Glomerular visceral epithelial cell (primary cell): Measurements from ENCODE around the gene SERHL2.
"Not testable (repeated sequence)": the region's sequence is repeated elsewhere in the genome, so short reads cannot be mapped to it uniquely, and the experiment has no call there.

ENCODE experiments used
- DNase-seq: peaks from one replicate; pipeline ENCODE4 v3.0.0-alpha.2; 2016; ENCODE audit errors: extremely low spot score

SERHL2 gene, protein sequence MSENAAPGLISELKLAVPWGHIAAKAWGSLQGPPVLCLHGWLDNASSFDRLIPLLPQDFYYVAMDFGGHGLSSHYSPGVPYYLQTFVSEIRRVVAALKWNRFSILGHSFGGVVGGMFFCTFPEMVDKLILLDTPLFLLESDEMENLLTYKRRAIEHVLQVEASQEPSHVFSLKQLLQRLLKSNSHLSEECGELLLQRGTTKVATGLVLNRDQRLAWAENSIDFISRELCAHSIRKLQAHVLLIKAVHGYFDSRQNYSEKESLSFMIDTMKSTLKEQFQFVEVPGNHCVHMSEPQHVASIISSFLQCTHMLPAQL

DNA sequence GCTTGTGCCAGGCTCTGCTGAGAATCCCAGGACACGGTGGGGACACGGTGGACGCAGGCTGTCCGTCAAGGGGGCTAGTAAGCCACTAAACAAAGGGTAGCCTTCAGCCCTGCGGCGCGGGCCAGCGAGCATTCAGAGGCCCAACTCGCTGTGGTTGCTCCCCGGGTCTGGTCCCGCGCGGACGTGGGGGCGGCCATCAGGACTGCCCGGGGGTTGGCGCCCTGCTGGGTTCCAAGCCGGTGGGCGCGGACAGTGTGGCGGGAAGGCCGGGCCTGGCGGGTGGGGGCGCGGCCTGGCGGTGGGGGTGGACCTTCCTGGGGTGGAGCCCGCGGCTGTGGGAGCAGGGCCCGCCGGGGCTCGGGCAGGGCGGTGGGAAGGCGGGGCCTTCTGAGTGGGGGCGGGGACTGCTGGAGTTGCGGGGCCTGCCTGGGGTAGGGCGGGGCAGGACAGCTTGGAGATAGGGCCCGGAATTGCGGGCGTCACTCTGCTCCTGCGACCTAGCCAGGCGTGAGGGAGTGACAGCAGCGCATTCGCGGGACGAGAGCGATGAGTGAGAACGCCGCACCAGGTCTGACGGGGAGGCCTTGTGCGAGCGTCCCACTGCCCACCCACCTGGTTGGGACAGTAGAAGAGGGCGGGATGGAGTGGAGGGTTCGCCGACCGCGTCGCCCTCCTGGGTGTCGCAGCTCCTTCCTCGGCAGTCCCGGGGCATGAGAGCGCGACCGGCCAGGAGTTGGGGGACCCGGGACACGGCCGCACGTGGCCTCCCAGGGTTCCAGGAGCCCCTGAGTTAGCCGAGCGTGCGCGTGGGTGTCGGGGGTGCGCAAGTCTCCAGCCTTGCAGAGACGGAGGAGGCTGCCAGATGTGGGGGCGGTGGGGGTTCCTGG lies at the start of gene SERHL2:
SERHL2 (plus strand) TSS at position 482 of the 887 bp plus-strand sequence; CDS start at position 547, 65 bp downstream.
- DNase-seq, result peak; percentile 71

DNA sequence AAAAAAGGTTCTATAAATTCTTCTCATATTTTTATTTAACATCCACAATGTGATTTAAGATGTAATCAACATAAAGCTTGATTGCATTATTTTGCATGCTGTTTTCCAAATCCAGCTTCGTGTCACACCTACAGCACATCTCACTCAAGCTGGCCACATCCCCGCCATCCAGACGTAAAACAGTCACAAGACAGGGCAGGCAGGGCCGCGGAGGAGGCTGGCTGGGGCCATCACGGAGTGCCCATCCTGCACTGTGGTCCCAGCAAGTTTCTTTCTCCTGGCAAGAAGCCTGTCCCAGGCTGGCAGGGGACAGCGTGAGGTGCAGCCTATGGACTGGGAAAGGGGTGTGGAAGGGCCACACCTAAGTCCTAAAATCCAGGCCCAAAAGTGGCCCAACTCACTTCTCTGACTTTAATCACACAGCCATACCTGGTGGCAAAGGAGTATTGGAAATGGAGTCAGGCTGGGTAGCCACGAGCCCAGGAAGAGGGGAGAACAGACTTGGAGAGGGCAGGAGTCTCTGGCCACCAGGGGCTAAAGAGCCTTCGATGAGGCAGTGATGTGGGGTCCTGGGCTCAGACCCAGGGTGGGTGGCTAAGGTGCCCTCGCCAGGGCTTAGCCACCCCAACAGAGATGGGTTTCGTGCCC lies 45.3 kb upstream of the SERHL2 start:
- not testable (repeated sequence) for DNase-seq

DNA sequence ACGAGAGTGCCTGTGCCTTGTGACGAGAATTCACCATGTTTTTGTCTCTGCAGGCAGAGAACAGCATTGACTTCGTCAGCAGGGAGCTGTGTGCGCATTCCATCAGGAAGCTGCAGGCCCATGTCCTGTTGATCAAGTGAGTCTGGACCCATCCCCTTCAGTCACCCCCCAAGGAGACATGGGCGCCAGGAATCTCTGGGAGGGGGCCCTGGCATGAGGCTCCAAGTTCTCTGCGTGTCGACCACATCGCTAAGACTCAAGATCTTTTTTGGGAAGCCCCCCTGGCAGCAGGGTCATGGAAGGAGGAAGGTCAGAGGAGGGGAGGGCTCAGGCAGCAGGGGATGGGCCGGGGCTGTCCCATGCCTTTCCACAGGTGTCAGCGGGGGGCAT lies 44.8 kb upstream of the SERHL2 start:
- not testable (repeated sequence) for DNase-seq

DNA sequence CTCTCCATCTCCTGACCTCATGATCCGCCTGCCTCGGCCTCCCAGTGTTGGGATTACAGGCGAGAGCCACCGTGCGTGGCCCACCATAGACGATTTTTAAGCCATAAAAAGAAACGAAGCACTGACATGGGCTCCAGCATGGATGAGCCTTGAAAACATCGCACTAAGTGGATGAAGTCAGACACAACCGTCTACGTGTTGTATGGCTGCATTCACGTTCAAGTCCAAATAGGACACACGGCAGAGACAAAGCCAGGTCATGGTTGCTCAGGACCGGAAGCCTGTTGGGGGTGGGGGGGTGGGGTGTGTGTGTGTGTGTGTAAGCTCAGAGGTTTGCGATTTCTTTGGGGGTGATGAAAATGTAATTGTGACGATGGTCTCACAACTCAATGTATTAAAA lies 44.2 kb upstream of the SERHL2 start:
- no peak for DNase-seq

DNA sequence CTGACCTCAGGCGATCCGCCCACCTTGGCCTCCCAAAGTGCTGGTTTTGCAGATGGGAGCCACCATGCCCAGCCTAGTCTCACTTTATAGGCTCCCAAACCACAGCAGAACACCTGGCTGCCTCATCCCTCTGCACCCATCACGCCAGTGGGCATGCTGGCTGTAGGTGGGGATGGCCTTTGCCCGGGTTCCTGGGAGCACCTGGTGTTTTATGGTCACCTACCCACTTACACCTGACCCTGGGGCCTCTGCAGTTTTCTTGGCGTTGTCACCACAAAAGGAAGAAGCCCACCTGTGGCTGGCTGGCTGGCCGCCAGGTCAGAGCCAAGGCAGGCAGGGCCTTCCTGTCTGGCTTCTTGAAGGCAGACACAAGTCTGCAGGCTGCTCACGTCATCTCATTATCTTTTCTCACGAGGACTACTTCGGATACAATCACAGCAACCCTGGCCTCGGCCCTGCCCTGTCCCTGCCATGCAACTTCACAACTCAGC lies 42.3 kb upstream of the SERHL2 start:
- no peak for DNase-seq

DNA sequence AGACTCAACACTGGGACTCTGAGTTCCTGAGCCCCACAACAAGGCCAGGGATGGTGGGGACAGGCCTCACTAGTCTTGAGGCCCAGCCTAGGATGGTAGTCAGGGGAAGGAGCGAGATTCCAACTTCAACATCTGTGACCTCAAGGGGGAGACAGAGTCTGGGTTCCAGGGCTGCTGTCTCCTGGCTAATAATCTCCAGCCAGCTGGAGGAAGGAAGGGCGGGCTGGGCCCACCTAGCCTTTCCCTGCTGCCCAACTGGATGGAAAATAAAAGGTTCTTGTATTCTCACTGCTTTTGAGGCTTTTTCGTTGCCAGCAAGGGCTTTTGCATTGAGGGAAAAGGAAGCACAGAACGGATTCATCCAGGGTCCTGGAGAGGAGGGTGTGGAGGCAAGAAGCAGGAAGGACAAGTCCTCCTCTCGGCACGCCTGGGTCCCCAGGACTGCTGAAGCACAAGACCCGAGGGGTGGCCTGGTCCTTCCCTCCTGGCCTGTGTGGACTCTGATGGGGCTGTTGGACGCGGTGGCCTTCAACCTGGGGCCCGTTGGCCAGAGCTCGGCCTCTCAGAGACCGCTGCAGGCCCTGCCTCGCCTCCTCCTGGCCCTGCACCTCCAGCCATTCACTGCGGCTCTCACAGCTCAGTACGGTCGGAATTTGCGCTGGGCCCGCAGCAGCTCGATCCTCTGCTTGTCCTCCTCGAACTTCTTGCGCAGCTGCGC lies 41.3 kb upstream of the SERHL2 start:
- peak; percentile 20 for DNase-seq

DNA sequence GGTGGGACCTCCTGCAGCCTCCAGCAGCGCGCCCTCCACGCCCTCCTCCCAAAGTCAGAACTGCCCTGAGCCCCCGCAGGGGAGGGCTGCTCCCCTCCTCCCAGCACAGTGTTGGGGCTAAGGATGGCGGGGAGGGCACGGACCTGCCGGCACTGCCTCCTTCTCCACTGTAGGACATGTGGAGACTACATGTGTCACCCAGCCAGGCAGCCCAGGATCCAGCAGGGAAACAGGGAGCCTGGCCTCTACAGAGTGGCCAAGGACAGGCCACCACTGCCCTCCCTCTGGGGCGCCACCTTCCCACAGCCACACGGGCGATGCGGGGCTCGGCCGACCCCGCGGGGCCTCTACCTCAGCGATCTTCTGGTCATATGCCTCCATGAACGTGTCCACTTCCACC lies 39.4 kb upstream of the SERHL2 start:
- not testable (repeated sequence) for DNase-seq

DNA sequence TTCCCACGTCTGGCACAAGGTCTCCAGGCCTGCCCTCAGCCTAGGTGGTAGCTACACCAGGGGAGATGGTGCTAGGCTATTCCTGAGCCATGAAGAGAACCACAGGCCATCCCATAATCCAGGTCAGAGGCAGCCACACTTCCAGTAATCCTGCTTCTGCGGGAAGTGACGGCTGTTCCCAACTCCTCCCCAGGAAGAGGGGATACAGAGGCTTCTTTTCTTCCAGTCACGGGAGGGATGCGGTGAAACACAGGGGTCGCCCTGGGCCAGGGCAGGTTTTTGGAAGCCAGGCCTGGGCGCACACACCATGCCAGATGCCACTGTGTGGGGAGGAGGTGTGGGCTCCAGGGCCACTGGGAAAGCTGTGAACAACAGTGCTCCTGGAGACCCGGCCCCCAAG lies 38.5 kb upstream of the SERHL2 start:
- DNase-seq, result not testable (repeated sequence)

DNA sequence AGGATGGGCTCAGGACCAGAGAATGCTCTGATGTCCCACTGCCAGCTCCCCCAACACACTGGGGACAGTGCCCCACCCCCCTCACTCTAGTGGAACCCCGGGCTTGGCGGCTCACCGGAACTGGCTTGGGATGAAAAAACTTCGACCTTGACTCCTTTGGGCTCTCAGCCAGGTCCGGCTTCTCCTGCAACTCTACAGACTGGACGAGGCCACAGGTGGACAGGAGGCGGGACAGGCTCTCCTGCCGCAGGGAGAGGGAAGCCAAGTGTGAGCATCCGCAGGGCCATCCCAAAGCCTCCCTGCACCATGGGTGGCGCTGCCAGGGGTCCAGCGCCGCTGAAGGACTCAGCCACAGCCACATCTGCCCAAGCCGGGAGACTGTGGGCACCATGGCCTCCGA lies 37.9 kb upstream of the SERHL2 start:
- no peak for DNase-seq

DNA sequence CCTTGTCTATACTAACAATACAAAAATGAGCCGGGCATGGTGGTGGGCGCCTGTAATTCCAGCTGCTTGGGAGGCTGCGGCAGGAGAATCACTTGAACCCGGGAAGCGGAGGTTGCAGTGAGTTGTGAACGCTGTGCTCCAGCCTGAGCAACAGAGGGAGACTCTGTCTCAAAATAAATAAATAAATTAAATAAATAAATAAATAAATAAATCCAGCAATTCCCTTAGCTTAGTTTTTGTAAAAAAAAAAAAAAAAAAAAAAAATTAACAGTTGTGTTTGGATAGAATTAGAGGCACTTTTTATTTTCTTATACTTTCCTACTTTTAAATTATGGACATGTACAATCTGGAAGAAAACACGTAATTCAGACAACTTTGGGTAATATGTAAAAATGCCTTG lies 36.7 kb upstream of the SERHL2 start:
- not testable (repeated sequence) for DNase-seq

DNA sequence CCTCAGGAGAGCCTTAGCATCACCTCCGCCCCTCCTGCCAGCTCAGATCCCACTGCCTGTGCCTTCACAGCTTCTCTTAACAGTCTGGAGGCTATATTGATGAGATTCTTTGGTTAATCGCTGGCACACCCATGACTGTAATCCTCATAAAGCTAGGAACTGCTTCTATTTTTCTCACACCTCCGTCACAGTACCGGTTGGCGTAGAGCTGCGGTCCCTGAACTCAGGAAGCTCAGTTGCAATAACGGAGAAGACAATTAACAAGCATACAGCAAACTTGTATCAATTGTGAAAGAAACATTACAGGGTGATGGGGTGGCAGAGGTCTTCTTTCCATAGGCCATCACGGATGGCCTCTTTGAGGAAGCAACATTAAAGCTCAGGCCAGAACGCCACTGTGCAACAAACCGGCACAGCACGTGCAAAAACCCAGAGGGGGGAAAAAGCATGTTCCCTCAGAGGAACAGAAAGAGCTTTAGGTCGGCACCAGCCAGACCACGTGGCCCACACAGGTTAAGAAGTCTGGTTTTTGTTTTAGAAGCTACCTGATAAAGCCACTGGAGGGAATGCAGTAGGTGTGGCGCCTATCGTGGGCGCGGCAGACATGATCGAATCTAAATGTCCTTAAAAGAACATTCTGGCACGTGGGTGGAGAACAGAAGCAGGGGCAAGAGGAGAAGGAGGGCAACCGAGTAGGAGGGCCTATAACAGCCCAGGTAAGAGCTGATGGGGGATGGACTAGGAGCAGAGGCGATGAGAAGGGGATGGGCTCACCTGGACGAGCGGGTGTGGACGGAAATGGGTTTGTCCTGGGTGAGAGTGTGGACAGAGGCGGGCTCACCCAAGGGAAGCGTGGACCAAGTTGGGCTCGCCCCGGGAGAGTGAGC lies 34.9 kb upstream of the SERHL2 start:
- DNase-seq, result not testable (repeated sequence)

DNA sequence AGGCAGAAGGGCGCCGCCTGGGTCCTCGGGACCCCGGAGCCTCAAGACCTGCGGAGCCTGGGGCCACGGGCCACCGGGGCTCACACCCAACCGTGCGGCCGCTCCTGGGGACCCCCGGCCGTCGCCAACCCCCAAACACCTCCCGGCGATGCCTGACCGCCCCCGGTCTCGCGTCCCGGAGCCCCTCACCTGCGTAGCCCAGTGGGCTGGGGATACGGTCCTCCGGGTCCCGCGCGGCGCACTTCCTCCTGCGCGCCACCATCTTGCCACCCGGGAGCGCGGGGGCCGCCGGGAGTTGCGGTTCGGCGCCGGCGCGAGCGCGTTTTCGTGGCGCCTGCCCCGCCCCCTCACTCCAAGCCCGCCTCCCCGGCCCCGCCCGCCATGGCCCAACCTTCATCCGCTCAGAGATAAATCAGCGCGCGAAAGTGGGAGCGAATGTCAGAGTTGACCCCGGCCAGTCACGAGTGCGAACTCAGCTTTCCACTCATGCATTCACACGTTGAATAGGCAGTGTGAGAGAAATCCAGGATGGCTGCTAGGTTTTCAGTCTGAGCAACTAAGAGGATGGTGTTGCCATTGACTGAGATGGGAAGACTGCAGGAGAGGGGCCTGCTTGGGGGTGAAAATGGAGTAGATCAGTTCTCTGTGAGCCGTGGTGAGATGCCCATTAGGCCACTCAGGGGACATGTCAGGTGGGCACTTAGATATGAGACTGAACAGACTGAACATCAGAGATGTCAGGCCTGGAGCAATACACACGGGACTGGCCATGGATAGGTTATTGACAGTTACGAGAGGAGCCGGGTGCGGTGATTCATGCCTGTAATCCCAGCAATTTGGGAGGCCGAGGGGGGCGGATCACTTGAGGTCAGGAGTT lies 34.0 kb upstream of the SERHL2 start, which contains the start of gene RRP7A:
RRP7A (minus strand) TSS at position 272 of the 877 bp plus-strand sequence; CDS start at position 262, 10 bp downstream.
- DNase-seq, result peak; percentile 62

DNA sequence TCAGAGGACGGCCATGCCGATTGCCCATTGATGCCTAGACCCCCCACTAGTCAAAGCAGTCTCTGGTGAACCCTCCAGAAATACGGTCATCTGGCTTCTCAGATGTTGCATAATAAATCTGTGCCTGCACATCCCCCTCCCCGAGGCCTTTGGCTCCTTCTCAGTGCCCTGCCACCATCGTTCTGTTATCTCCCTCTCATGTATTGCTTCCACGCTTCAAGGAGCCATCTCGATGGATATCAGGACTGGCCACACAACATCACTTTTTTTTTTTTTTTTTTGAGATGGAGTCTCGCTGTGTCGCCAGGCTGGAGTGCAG lies 32.6 kb upstream of the SERHL2 start:
- no peak for DNase-seq

DNA sequence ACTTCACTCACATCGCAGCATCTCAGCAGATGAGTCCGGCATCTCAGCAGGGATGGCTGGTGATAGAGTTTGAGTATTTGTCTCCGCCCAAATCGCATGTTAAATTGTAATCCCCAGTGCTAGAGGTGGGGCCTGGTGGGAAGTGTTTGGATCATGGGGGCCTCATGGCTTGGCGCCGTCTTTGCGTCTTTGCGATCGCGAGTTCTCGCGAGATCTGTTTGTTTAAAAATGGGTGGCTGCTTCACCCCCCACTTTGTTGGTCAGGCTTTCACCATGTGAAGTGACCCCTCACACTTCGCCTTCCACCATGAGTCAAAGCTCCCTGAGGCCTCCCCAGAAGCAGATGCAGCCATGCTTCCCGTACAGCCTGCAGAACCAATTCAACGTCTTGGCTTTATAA lies 31.2 kb upstream of the SERHL2 start:
- DNase-seq, result no peak

DNA sequence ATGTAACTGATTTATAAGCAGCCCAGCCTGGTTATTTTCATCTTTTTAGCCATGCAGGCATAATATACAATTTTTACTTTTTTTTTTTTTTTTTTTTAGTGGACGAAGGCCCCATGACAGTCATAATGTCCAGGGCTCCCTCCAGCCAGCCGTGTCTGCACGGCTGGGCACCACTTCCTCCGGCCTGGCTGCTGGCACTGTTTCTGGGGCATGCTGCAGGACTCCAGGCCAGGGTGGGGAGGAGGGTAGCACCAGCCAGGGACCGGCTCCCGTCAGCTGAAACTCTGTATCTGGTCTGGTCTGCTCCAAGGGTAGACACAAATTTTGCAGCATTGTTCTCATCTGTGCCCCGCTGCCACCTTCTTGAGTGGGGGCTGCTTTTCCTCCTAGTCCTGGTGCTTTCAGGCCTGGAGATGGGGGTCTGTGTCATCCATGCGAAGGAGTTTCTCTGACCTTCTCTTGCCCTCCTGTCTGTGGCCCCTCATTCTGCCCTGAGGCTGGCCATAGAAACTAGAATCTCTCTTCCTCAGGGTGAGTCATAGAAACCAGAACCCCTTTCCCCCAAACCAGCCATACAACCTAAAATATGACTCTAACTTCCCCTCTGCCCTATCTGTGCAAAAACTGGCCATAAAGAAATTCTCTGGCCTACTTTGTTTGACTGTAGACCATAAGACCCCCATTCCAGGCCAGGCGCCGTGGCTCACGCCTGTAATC lies 25.0 kb upstream of the SERHL2 start:
- DNase-seq, result no peak

DNA sequence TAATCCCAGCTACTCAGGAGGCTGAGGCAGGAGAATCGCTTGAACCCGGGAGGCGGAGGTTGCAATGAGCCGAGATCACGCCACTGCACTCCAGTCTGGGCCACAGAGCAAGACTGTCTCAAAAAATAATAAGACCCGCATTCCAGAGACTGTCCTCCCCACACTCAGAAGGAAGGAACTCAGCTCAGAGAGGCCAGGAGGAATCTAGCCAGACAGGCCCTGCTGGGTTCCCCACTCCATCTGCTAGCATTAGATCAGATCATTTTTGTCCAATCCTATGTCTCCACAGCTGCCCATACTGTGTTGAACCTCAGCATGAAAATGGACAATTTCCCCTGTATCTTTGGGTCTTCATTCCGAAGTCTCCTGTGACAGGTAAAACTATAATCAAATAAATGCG lies 24.3 kb upstream of the SERHL2 start:
- not testable (repeated sequence) for DNase-seq

DNA sequence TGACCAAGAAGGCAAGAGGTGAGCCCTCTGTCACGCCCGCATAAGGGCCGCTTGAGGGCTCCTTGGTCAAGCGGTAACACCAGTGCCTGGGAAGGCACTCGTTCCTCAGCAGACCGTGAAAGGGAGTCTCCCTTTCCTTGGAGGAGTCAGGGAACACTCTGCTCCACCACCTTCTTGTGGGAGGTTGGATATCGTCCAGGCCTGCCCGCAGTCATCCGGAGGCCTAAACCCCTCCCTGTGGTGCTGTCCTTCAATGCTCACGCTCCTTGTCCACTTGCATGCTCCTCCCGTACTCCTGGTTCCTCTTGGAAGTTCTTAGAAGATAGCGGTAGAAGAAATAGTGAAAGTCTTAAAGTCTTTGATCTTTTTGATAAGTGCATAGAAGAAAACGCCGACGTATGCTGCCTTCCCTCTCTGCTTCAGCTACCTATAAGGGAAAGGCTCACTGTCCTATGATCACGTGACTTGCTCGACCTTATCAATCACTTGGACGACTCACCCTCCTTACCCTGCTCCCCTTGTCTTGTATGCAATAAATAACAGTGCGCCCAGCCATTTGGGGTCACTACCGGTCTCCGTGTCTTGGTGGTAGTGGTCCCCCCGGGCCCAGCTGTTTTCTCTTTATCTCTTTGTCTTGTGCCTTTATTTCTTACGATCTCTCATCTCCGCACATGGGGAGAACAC lies 22.2 kb upstream of the SERHL2 start:
- DNase-seq, result peak; percentile 29

DNA sequence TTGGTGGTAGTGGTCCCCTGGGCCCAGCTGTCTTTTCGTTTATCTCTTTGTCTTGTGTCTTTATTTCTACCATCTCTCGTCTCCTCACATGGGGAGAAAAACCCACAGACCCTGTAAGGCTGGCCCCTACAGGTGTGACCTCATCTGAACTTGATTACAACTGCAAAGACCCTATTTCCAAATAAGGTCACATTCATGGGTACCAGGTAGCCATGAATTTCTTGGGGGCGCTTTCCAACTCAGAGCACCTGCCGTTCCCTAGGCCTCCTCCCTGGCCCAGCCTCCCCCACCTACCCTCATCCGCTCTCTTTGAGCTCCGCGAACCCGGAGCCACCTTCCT lies 20.1 kb upstream of the SERHL2 start:
- no peak for DNase-seq
